Common myeloid progenitor, CD34-positive (primary cell): ENCODE results near the gene MYRIP.
A peak's percentile ranks its signal among the peaks of the same experiment; 100 is the strongest.
"Not testable (repeated sequence)": the region's sequence is repeated elsewhere in the genome, so short reads cannot be mapped to it uniquely, and the experiment has no call there.

ENCODE experiments used
- CTCF ChIA-PET: fragments of 350-600 bp; sonication (Branson Sonifier 250); formaldehyde crosslinking; loops from one replicate; lab custom pipeline; 2021; ENCODE audit warnings: antibody characterized with exemption; lab: Charles Lee
- POLR2A ChIA-PET: fragments of 350-600 bp; sonication (Branson Sonifier 250); formaldehyde crosslinking; loops from one replicate; lab custom pipeline; 2021; ENCODE audit warnings: antibody characterized with exemption; lab: Charles Lee
- DNase-seq, 3 donors: peaks; one replicate each; pipeline versions ENCODE4 v3.0.0 to v3.0.0-alpha.2; 2013
- H3K27ac ChIP-seq, 2 experiments: 1 replicate in 1 of 2; 2 replicates in 1 of 2; pipeline ENCODE4 v1.7.0; 2013; ENCODE audit warnings: inconsistent platforms in 2 of 2, low read length in 2 of 2, mild to moderate bottlenecking in 2 of 2, low read depth in 1 of 2, moderate library complexity in 1 of 2; ENCODE audit not compliant: severe bottlenecking in 2 of 2, insufficient read depth in 1 of 2, poor library complexity in 1 of 2
- H3K27me3 ChIP-seq, 5 experiments: replicated peaks in 2 of 5; 1 replicate in 3 of 5; 2 replicates in 2 of 5; pipeline versions ENCODE4 v1.6.1 to v1.7.0; 2013; ENCODE audit warnings: low read length in 4 of 5, mild to moderate bottlenecking in 2 of 5, moderate library complexity in 2 of 5, inconsistent platforms in 1 of 5; ENCODE audit not compliant: insufficient read depth in 5 of 5, control insufficient read depth in 4 of 5
- H3K36me3 ChIP-seq, 4 experiments: 1 replicate in 2 of 4; 2 replicates in 2 of 4; pipeline versions ENCODE4 v1.6.1 to v1.7.0; 2013; ENCODE audit warnings: low read length in 3 of 4, control low read depth in 1 of 4, mild to moderate bottlenecking in 1 of 4; ENCODE audit not compliant: control insufficient read depth in 4 of 4, insufficient read depth in 4 of 4
- H3K4me1 ChIP-seq, 4 experiments: 1 replicate in 3 of 4; 2 replicates in 1 of 4; pipeline versions ENCODE4 v1.6.1 to v1.7.1; 2013; ENCODE audit warnings: low read length in 3 of 4, mild to moderate bottlenecking in 3 of 4, control low read depth in 1 of 4, inconsistent platforms in 1 of 4, moderate library complexity in 1 of 4; ENCODE audit not compliant: control insufficient read depth in 4 of 4, insufficient read depth in 4 of 4; ENCODE audit errors: control extremely low read depth in 1 of 4
- H3K4me3 ChIP-seq, 7 experiments: 1 replicate in 4 of 7; 2 replicates in 3 of 7; pipeline versions ENCODE4 v1.5.1 to v1.7.0; 2013; ENCODE audit warnings: mild to moderate bottlenecking in 7 of 7, low read length in 6 of 7, moderate library complexity in 6 of 7, inconsistent platforms in 2 of 7, low read depth in 2 of 7, control low read depth in 1 of 7; ENCODE audit not compliant: insufficient read depth in 4 of 7, control insufficient read depth in 1 of 7; ENCODE audit errors: extremely low read depth in 1 of 7
- H3K9me3 ChIP-seq, 5 experiments: 1 replicate in 4 of 5; 2 replicates in 1 of 5; pipeline versions ENCODE4 v1.6.1 to v1.7.1; 2013; ENCODE audit warnings: low read length in 4 of 5, mild to moderate bottlenecking in 2 of 5, inconsistent platforms in 1 of 5, low read depth in 1 of 5, moderate library complexity in 1 of 5; ENCODE audit not compliant: control insufficient read depth in 4 of 5, insufficient read depth in 2 of 5; ENCODE audit errors: control extremely low read depth in 1 of 5
- WGBS: methylation state at CpG from one replicate; pipeline ENCODE4 v1.1.5; 2013; ENCODE audit not compliant: insufficient coverage; 5-methylcytosine and 5-hydroxymethylcytosine counted together

The MYRIP gene

GRCh38 chr3:39778168-39778567, 31.2 kb upstream of the MYRIP start:
- H3K36me3 ChIP-seq, H3K9me3 ChIP-seq, H3K27ac ChIP-seq, CTCF ChIA-PET, H3K4me3 ChIP-seq, DNase-seq, H3K27me3 ChIP-seq, H3K4me1 ChIP-seq, POLR2A ChIA-PET: not testable (repeated sequence)
- 96% methylated on average over 4 of the region's 5 CpGs for WGBS

GRCh38 chr3:39779511-39780230, 29.7 kb upstream of the MYRIP start:
- Histone ChIP-seq H3K4me3 (no peak overlapping the region), H3K27me3 (peaks cover 0 to 2% (median 0%) of the 10 kb centered on the region in 5 experiments), H3K36me3 (no peaks in the 10 kb centered on the region), H3K27ac (no peak overlapping the region), H3K9me3 (no peaks in the 10 kb centered on the region), H3K4me1 (no peaks in the 10 kb centered on the region)
- CTCF ChIA-PET: no interaction called here
- DNase-seq: no peak
- WGBS: over 99% methylated on average over 33 of the region's 40 CpGs
- POLR2A ChIA-PET: interaction anchor here (0.6 kb wide), 1 partner anchor 515 kb away, joined by 5 read pairs; no protein-coding TSS in a partner anchor

- DNase-seq: peak in 1 of 3 donors; percentile 2
- Histone ChIP-seq H3K27ac (no peak overlapping the region), H3K9me3 (no peaks in the 10 kb centered on the region), H3K4me3 (no peak overlapping the region), H3K27me3 (peaks cover 0 to 2% (median 0%) of the 10 kb centered on the region in 5 experiments), H3K4me1 (no peaks in the 10 kb centered on the region), H3K36me3 (no peaks in the 10 kb centered on the region)
- 100% methylated on average over 2 of the region's 4 CpGs for WGBS
- ChIA-PET CTCF (no interaction called here), POLR2A (interaction anchor here (0.6 kb wide), 1 partner anchor 514 kb away, joined by 5 read pairs; no protein-coding TSS in a partner anchor)
These were observed 29.1 kb upstream of the MYRIP start for GRCh38 chr3:39780352-39780751.

GRCh38 chr3:39781025-39781424, 28.4 kb upstream of the MYRIP start:
- CTCF ChIA-PET: no interaction called here

GRCh38 chr3:39781632-39782031, 27.8 kb upstream of the MYRIP start:
- Histone ChIP-seq H3K4me3 (no peak overlapping the region), H3K36me3 (no peaks in the 10 kb centered on the region), H3K27me3 (peaks cover 0 to 2% (median 0%) of the 10 kb centered on the region in 5 experiments), H3K4me1 (no peaks in the 10 kb centered on the region), H3K9me3 (no peaks in the 10 kb centered on the region), H3K27ac (no peak overlapping the region)
- DNase-seq: no peak
- CTCF ChIA-PET: no interaction called here
- WGBS: 67% methylated on average over 3 of the region's 3 CpGs
- POLR2A ChIA-PET: no interaction called here

More at GRCh38 chr3:39781025-39781424, 28.4 kb upstream of the MYRIP start:
- Histone ChIP-seq H3K36me3 (no peaks in the 10 kb centered on the region), H3K9me3 (no peaks in the 10 kb centered on the region), H3K27me3 (peaks cover 0 to 2% (median 0%) of the 10 kb centered on the region in 5 experiments), H3K4me3 (no peak overlapping the region), H3K4me1 (no peaks in the 10 kb centered on the region), H3K27ac (no peak overlapping the region)
- DNase-seq: no peak
- WGBS: no CpG with 5 or more reads among the region's 1 CpG
- POLR2A ChIA-PET: no interaction called here

- no peaks in the 10 kb centered on the region for H3K36me3 ChIP-seq
- ChIA-PET POLR2A (no interaction called here), CTCF (no interaction called here)
- no peaks in the 10 kb centered on the region for H3K4me1 ChIP-seq
- peaks cover 0 to 2% (median 0%) of the 10 kb centered on the region in 5 experiments for H3K27me3 ChIP-seq
- no peak for DNase-seq
- no peak overlapping the region for H3K4me3 ChIP-seq
- H3K9me3 ChIP-seq: no peaks in the 10 kb centered on the region
- H3K27ac ChIP-seq: no peak overlapping the region
- 100% methylated on average over 4 of the region's 4 CpGs for WGBS
These were observed 25.7 kb upstream of the MYRIP start for GRCh38 chr3:39783680-39784079.

- ChIA-PET CTCF (interaction anchor here (1.0 kb wide), 1 partner anchor 10 kb away, joined by 3 read pairs; no protein-coding TSS in a partner anchor), POLR2A (no interaction called here)
- DNase-seq: no peak
- Histone ChIP-seq H3K4me3 (no peak overlapping the region), H3K27me3 (peaks cover 0 to 2% (median 0%) of the 10 kb centered on the region in 5 experiments), H3K27ac (no peak overlapping the region), H3K36me3 (no peaks in the 10 kb centered on the region), H3K4me1 (no peaks in the 10 kb centered on the region), H3K9me3 (no peaks in the 10 kb centered on the region)
- WGBS: no CpG with 5 or more reads among the region's 1 CpG
These were observed 24.5 kb upstream of the MYRIP start for GRCh38 chr3:39784922-39785321.
